ACHN (cell line): ENCODE measurements around the gene GLT8D2.
"Not testable (repeated sequence)": the region's sequence is repeated elsewhere in the genome, so short reads cannot be mapped to it uniquely, and the experiment has no call there.

Source experiments
- DNase-seq: peaks from one replicate; pipeline ENCODE4 v3.0.0-alpha.2; 2015
- in situ Hi-C: cut with HindIII; loops from 2 replicates; pipeline ENCODE4 v1.10.0; 2017; ENCODE audit warnings: low sequenced_read_pairs, low pct_ligation_motif_present, low pct_unique_long_range_greater_than_20kb

GLT8D2 gene

DNA sequence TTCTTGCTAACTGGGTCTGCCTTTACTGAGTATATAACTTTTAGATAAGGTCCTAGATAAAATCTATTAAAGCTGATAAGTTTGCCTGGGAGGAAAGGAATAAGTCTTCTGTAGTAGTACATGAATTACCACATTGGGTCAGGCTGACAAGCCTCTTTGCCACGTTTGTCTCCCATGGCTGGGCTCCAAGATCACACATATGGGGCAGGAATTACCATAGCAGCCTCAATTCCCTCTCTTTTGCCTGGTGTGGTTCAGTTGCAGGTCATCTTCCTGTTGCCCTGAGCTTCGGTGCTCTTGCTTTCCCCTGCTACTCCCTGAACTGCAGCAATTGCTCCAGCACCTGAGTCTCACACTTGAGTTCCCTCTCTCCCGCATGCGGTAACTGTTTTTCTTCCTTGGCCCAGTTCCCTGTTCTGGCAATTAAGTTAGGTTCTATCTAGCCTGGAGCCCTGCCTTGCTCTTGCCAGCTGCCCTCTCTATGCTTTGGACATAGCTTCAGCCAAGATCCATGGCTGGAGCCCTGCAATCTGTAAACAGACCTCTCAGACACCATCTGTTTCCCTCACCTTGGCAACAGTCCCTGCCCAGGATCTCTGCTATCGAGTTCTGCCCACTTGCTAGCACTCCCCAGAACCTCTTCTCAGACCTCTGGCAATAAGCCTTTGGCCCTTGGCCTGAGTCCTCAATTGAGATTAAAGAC is 5.8 kb upstream of the GLT8D2 start:
- DNase-seq: no peak
- in situ Hi-C loops: no loop called here

DNA sequence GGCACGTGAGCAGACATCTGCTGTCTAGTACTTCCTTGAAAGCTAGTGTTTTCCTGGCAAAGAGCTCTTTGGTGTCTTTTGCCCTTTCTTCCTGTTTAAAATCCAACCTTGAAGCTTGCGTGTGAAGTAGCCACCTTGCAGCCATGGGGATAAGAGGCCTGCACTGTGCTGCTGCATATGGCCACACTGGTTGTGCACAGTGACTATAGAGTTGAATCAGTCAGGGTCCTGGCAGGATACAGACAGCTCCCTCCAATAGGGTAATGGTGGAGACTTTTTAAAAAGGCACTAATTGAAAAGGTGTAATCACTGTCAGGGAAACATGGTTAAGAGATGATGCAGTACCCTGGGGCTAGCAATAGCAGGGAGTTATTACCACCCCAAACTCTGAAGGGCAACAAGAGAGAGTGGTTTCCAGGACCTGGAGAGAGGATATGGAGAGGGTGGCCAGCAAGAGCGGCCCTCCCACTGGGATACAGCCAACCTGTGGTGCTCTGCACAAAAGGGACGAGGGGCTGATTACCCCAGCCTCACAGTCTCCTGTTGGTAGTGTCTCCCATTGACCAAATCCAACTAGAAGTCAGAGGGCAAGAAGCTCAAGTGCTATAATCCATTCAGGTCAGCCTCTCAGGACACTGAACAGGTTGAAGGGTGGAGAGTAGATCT is 4.8 kb upstream of the GLT8D2 start:
- in situ Hi-C loops: no loop called here
- no peak for DNase-seq

DNA sequence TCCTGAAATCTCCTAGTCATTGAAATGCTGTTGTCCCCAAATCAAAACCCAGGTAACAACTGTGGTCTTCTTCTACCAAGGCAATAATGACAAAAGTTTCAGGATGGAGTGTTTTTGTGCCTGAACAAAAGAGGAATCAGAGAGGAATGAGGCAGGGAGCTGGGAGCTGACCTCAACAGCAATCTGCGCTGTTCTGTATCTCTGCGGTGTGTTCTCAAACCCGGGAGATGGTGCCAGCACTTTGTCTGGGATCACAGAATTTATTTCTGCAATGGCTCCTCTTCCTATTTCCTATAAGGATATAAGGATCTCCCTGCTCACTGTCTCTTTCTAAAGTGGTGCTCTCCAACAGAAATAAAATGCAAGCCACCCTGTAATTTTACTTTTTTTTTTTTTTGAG is 449 bp upstream of the GLT8D2 start:
- in situ Hi-C loops: no loop called here
- DNase-seq: no peak

DNA sequence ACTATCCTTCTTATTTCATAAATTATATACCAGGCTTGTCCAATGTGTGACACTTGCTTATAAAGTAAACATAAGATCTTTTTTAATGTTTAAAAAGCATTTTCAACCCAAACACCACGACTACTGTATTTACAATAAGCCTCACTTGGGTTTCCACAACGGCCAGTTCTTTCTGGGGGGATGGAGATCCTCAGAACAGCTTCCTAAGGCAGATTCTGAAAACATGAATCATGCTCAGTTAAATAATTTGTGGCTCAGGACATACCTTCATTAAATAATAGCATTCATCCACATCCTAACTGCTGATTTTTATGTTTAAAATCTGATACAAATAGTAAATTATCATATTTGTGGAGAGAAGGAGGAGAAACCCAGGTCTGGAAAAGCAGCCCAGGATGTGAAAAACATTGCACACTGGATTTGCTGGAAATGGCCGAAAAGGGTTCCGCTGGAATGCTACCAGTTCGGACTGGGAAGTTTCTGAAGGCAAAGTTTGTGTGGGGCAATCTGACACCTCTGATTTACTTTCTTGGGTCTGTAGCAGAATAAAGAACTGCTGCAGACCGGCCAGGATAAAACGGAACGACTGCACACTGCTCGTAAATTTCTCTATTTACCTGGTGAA is 597 bp downstream of the GLT8D2 start:
- in situ Hi-C loops: no loop called here
- no peak for DNase-seq

DNA sequence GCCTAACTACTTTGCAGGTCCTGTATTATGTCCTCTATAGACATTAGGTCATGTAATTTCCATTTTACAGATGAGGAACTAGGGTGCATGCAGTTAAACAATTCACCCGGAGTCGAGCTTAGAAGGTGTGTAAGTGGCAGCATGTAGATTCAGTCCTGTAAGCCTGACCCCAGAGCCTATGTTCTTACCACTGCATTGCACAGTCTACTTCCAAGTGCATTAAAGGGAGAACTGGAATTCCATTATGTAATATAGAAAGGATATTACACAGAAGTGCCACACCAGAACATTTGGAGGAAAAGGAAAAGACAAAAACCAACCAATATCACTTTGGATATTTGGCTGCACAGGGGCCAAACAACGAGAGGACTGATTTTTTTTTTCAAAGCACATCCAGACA is 1.2 kb downstream of the GLT8D2 start:
- in situ Hi-C loops: no loop called here
- no peak for DNase-seq

DNA sequence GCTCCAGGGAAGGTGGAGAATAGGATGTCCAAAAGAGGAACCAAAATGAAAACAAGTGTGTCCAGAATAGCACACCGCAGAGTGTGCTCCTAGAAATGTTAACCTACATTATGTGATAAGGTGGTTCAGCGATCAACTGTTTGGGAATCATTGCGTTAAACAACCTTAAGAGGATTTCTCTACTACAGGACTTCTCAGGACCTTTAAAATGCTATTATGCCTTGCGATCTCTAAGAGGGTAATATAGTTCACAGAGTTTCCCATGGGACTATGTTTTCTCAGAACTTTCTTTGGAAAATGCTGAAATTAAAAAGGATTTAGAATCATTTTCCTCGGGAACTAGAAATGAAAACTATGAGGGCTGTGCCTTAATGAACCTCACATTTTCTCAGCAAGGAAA is 1.8 kb downstream of the GLT8D2 start:
- no peak for DNase-seq
- in situ Hi-C loops: no loop called here

DNA sequence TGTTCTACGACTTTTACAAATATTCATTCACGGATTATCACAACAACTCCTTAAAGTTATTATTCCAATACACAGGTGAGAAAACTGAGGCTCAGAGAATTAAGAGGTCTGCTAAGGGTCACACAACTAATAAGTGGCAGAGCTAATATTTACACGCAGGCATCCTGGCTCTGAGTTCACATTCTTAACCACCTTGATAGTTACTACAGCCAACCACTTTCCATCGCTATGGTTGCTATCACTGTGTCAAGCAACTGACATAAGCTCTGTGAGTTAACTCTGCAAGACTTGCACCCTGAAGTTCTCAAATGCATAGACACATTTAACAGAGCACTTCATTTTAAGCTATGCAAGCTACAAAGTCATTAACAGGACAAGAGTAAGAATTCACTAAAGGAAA is 3.7 kb downstream of the GLT8D2 start:
- no peak for DNase-seq
- in situ Hi-C loops: no loop called here

DNA sequence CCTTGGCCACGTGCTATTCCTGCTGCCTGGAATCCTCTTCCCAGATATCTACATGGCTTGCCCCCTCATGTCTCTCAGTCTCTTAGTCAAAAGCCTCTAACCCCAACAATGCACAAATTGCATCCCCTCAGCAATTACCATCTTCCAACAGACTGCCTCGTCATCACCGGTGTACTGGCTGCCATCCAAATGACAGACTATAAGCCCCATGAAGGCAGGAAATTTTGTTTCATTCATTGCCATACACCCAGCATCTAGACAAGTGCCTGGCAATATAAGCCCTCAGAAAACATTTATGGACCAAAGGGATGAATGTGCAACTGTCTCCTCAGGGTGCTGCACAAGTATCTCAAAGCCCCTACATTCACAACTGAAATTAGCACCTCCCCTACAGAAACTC is 5.8 kb downstream of the GLT8D2 start:
- DNase-seq: no peak
- in situ Hi-C loops: no loop called here

DNA sequence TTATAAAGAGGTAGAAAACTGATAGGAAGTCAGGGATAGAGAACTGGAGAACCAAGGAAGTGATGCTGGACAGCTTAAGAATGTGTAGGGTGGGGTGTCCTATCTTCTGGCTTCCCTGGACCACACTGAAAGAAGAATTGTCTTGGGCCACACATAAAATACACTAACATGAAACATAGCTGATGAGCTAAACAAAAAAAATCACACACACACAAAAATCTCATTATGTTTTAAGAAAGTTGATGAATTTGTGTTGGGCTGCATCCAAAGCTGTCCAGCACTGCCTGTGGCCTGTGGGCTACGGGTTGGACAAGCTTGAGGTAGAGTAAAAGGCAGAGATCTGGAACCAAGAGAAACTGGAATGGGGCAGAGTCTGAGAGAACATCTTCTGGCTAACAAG is 7.4 kb downstream of the GLT8D2 start:
- in situ Hi-C loops: no loop called here
- DNase-seq: no peak

DNA sequence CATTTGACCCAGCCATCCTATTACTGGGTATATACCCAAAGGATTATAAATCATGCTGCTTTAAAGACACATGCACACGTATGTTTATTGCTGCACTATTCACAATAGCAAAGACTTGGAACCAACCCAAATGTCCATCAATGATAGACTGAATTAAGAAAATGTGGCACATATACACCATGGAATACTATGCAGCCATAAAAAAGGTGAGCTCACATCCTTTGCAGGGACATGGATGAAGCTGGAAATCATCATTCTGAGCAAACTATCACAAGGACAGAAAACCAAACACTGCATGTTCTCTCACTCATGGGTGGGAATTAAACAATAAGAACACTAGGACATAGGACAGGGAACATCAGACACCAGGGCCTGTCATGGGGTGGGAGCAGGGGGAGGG is 10.2 kb downstream of the GLT8D2 start:
- DNase-seq, in situ Hi-C loops: not testable (repeated sequence)

DNA sequence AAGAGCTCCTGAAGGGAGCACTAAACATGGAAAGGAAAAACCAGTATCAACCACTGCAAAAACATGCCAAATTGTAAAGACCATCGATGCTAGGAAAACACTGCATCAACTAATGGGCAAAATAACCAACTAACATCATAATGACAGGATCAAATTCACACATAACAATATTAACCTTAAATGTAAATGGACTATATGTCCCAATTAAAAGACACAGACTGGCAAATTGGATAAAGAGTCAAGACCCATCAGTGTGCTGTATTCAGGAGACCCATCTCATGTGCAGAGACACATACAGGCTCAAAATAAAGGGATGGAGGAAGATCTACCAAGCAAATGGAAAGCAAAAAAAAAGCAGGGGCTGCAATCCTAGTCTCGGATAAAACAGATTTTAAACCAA is 13.8 kb downstream of the GLT8D2 start:
- DNase-seq, in situ Hi-C loops: not testable (repeated sequence)

DNA sequence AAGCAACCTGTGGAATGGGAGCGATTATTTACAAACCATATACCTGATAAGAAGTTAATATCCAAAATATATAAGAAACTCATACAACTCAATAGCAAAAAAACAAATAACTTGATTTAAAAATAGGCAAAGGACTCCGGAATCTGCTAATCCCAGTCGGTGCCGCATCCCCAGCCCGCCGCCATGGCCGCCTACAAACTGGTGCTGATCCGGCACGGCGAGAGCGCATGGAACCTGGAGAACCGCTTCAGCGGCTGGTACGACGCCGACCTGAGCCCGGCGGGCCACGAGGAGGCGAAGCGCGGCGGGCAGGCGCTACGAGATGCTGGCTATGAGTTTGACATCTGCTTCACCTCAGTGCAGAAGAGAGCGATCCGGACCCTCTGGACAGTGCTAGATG is 19.4 kb downstream of the GLT8D2 start:
- DNase-seq, in situ Hi-C loops: not testable (repeated sequence)

DNA sequence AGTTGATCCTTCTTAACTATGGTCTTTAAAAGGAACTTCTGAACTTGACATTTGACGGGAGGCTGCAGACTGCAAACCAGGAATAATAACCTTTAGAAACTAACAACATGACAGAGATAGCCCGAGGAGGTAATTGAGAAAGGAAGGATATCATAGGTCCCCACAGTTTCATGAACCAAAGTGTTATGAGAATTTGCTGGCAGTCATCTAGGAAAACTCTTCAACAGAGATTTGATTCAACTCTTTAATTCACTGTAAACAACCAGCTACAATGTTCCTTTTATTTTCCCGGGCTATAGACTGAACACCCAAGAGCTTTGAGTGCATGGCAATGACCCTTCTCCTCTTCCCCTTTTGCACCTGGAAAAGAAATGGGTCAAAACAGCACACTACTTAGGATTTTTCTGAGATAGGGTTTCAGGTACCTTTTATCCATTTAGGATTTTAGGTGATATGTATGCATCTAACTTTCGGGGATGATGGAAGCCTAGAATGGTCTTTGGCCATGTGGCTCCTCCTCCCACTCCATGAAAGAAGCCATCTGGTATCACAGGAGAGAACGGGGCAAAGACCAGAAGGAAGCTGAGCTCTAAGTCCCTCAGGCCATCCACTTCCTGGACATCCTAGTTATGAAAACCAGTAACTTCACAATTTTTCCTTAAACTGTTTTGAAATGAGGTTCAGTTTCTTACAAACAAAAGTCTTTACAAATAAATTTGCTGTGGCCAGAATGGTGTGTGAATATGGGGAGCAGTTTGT is 23.0 kb downstream of the GLT8D2 start:
- in situ Hi-C loops: no loop called here
- no peak for DNase-seq

DNA sequence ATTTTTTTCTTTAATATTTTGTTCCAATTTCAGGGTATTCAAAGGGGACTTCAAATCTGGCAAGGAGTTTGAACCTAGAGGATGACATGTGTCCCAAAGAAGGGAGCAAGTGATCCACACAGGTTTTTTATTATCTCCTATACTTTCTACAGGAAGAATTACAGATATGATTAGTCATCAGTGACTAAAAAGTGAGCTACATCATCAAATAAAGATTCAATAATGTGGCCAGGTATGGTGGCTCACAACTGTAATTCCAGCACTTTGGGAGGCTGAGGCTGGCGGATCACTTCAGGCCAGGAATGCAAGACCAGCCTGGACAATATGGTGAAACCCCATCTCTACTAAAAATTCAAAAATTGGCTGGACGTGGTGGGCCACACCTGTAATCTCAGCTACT is 24.2 kb downstream of the GLT8D2 start:
- in situ Hi-C loops: no loop called here
- no peak for DNase-seq

DNA sequence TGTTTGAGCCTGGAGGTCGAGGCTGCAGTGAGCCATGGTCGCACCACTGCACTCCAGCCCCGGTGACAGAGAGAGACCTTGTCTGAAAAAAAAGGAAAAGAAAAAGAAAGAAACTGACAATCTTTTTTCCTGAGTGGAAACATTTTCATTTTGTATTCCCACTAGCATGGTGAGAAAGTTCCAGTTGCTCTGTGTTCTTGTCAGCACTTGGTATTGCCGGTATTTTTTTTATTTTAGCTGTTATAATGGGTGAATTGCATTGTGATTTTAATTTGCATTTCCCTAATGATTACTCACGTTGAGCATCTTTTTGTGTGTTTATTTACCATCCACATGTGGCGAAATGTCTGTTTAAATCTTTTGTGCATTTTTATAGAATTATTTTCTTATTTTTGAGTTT is 25.6 kb downstream of the GLT8D2 start:
- in situ Hi-C loops: no loop called here
- no peak for DNase-seq

DNA sequence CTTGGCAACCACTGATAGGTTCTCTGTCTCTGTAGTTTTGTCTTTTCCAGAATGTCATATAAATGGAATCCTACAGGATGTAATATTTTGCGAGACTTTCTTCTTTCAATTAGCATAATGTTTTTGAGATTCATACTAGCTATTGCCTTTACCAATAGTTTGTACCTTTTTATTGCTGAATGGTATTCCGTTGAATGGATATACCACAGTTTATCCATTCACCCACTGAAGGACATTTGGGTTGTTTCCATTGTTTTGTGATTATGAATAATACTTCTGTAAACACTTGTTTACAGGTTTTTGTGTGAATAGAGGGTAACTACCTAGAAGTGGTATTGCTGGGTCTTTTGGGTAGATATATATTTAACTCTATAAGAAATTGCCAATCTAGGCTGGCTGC is 26.3 kb downstream of the GLT8D2 start:
- in situ Hi-C loops: no loop called here
- DNase-seq: no peak

DNA sequence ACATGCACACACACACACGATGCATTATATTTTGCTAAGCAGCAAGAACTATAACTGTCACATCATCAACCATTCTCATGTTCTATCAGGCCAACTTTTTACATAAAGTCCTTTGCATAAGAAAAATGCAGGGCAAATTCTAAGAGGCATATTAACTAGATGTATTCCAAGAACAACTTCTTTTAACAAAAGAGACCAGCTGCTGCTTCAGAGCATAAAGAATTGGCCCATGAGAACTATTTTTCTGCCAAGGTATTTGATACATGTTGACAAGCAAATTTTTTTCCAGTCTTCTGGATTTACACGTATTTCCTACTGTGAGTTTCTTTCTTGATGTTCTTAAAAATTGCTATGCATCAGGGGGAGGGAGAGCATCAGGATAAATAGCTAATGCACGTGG is 27.2 kb downstream of the GLT8D2 start:
- in situ Hi-C loops: no loop called here
- no peak for DNase-seq

DNA sequence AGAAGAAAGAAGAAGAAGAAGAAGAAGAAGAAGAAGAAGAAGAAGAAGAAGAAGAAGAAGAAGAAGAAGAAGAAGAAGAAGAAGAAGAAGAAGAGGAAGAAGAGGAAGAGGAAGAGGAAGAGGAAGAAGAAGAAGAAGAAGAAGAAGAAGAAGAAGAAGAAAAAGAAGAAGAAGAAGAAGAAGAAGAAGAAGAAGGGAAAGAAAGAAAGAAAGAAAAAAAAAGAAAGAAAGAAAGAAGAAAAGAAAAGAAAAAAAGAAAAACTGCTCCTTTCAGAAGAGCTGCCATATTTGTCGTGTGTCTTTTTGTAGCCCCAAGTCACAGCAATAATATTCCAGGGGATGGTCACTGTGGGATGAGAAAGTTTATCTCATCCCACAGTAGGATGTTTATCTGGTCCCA is 28.1 kb downstream of the GLT8D2 start:
- in situ Hi-C loops, DNase-seq: not testable (repeated sequence)

DNA sequence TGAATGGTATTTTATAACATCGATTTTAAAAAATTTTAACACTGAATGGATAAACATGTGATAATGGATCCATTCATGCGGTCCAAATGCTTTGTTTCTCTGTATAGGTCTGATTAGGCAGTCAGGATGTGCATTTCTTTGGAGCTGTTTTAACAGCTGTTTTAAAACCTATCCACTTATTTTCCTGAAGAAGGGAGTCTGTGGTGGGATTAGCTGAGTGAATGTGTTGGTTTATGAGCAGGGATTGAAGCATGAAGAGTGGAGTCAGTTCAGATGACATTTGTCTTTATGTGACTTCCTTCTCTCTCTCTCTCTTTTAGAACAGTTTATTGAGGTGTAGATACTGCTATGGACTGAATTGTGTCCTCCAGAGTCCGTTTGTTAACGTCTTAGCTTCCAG is 37.7 kb downstream of the GLT8D2 start:
- in situ Hi-C loops: no loop called here
- no peak for DNase-seq
